Lower leg skin (tissue), 4 donors: ENCODE data around the gene FBXL3. TPM values are rescaled to one million over a fixed set of nuclear protein-coding genes. Genes with fewer than 3 reads are reported as not detected.

Experiments
- DNase-seq, 2 donors: peaks; one replicate each; pipeline ENCODE4 v3.0.0-alpha.2; 2019; ENCODE audit warnings: low spot score in 2 of 2
- H3K4me3 ChIP-seq: fragments of 200-600 bp; sonication (generic); 2 replicates; pipeline ENCODE4 v1.5.1; 2017; ENCODE audit warnings: mild to moderate bottlenecking, low read depth; ENCODE audit not compliant: poor library complexity, severe bottlenecking
- CTCF ChIP-seq, 3 donors: fragments of 450-650 bp; IDR thresholded peaks; one replicate each; pipeline ENCODE4 v1.5.1; 2016; ENCODE audit warnings: antibody characterized with exemption in 3 of 3, mild to moderate bottlenecking in 3 of 3, moderate library complexity in 2 of 3
- POLR2A ChIP-seq, 2 donors: fragments of 450-650 bp; IDR thresholded peaks; one replicate each; pipeline ENCODE4 v1.6.1; 2016 to 2017; ENCODE audit warnings: antibody characterized with exemption in 2 of 2, mild to moderate bottlenecking in 1 of 2, moderate library complexity in 1 of 2
- WGBS, 2 donors: methylation state at CpG; one replicate each; pipeline ENCODE4 v1.1.5; 2018; 5-methylcytosine and 5-hydroxymethylcytosine counted together
- intact Hi-C: fragments of 100-400 bp; cut with DNase I; formaldehyde crosslinking; loops from one replicate; pipeline ENCODE4 v1.15.0; 2023; ENCODE audit warnings: low total_unique reads
- total RNA-seq, 4 donors: library from RNA; depleted of rRNA; stranded (reverse); fragments of >200 nt; gene quantifications; one replicate each; pipeline ENCODE4 v1.1.0, GENCODE V29; 2016

FBXL3 gene
- total RNA-seq, 4 donors from 2014 or later = 82.1 to 114 (median 110) TPM

DNA sequence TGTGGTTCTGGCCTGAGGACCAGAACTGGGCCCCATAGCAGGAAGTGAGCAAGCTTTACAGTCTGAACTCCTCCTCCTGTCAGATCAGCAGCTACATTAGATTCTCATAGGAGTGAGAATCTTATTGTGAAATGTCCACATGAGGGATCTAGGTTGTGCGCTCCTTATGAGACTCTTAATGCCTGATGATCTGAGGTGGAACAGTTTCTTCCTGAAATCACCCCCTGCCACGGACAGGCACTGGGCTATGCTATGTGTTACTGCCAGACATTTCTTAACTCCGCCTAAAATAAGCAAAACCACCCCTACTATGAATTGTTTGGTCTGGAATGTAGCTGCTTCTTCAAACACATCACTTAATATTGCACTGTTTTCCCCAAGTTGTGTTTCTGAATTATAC is 4.6 kb downstream of the FBXL3 start:
- intact Hi-C loops = no loop called here
- no peak for TF ChIP-seq CTCF (IDR thresholded peaks at IDR 0.05)
- TF ChIP-seq POLR2A (IDR thresholded peaks at IDR 0.05) = no peak
- WGBS, 2 donors = 39 to 46% methylated on average over 3 of the region's 3 CpGs
- no peak overlapping the region for H3K4me3 ChIP-seq
- no peak for DNase-seq

DNA sequence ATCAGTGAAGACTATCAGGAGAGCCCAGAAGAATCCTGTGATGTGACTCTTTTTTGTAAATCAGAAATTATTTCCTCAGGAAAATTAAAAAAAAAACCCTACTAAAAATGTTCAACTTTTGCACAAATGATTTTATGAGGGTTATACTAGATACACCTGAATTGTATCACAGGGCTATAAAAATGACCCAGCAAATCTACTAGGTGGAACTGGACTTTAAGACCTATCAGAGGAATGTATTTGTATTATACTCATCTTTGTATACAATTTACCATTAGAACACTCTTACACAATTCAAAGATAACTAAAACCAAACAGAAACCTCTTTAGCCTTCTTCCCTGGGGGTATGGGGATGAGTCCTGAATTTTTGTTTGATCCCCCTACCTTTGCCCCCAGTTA is 7.2 kb downstream of the FBXL3 start:
- no peak for TF ChIP-seq POLR2A (IDR thresholded peaks at IDR 0.05)
- no peak for TF ChIP-seq CTCF (IDR thresholded peaks at IDR 0.05)

DNA sequence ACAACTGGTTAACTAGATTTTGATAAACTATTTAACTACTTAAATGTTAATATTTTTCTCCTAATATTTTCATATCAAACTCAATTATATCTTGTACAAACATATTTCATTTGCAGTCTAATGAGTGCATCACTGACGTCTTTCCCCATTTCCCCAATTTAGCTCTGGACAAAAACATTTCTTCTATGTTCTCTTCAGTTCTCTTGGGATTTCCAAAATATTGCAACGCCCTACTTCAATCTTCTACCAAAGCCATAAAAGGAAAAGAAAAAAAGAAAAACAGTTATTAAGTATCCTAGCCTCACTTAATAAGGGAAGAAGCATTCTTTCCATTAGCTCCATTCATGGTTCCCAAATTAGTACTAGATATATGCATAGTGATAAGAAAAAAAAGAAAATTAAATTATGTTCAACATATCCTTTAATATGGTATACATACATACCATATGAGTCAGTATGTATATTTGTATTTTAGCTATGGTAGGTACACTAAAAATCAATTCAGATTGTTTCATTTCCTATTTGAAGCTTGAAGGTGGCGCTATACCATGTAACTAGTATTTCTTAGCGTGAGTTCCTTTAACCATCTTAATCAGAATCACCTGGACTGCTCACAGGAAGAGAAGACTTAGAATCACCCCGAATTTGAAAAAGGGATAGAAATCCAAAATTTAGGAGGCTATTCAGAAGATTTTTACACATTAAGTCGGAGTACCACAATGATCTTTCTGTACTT is 9.9 kb downstream of the FBXL3 start:
- DNase-seq = no peak
- TF ChIP-seq CTCF (IDR thresholded peaks at IDR 0.05) (no peak), POLR2A (IDR thresholded peaks at IDR 0.05) (no peak)
- WGBS, 2 donors = 81 to 85% methylated on average over 6 of the region's 6 CpGs
- intact Hi-C loops = no loop called here
- no peak overlapping the region for H3K4me3 ChIP-seq

More for the DNA sequence above, 7.2 kb downstream of the FBXL3 start:
- DNase-seq = no peak
- H3K4me3 ChIP-seq = no peak overlapping the region
- intact Hi-C loops = no loop called here

- 82 to 87% methylated on average over 3 of the region's 3 CpGs for WGBS, 2 donors
- intact Hi-C loops = no loop called here
- H3K4me3 ChIP-seq = no peak overlapping the region
- no peak for DNase-seq
- TF ChIP-seq POLR2A (IDR thresholded peaks at IDR 0.05) (no peak), CTCF (IDR thresholded peaks at IDR 0.05) (no peak)
Measured at GRCh38 chr13:77016251-77016812, 10.6 kb downstream of the FBXL3 start.

GRCh38 chr13:77014906-77015685 is 11.9 kb downstream of the FBXL3 start:
- WGBS, 2 donors = 96 to 99% methylated on average over 2 of the region's 2 CpGs

More at GRCh38 chr13:77014906-77015685, 11.9 kb downstream of the FBXL3 start:
- no peak for DNase-seq
- intact Hi-C loops = no loop called here
- TF ChIP-seq CTCF (IDR thresholded peaks at IDR 0.05) = no peak
- TF ChIP-seq POLR2A (IDR thresholded peaks at IDR 0.05) = no peak
- H3K4me3 ChIP-seq = no peak overlapping the region
